Prostate gland (tissue), 2 donors: ENCODE results near the gene TFCP2. TPM values are rescaled to one million over a fixed set of nuclear protein-coding genes. Genes with fewer than 3 reads are reported as not detected.

ENCODE experiments used
- DNase-seq: peaks from one replicate; pipeline ENCODE4 v3.0.0-alpha.2; 2019; ENCODE audit warnings: low spot score
- H3K27ac ChIP-seq, 2 donors: fragments of 200-600 bp; sonication (generic); 2 replicates each; pipeline ENCODE4 v1.5.1; 2017 to 2019
- H3K27me3 ChIP-seq: fragments of 200-600 bp; sonication (generic); replicated peaks from 2 replicates; pipeline ENCODE4 v1.5.1; 2019; ENCODE audit not compliant: insufficient read depth
- H3K36me3 ChIP-seq, 2 donors: fragments of 200-600 bp; sonication (generic); 1 replicate in 1 of 2; 2 replicates in 1 of 2; pipeline versions ENCODE4 v1.5.1 to v1.8.1; 2017 to 2019
- H3K4me1 ChIP-seq: fragments of 200-600 bp; sonication (generic); replicated peaks from 2 replicates; pipeline ENCODE4 v1.5.1; 2019
- H3K4me3 ChIP-seq, 2 donors: fragments of 200-600 bp; sonication (generic); 2 replicates each; pipeline ENCODE4 v1.5.1; 2017 to 2019
- H3K9me3 ChIP-seq: fragments of 200-600 bp; sonication (generic); 2 replicates; pipeline ENCODE4 v1.5.1; 2017
- CTCF ChIP-seq, 4 experiments: fragments of 200-600 bp in 2 of 4; fragments of 450-650 bp in 2 of 4; sonication (generic) in 2 of 4; IDR thresholded peaks; 1 replicate in 3 of 4; 2 replicates in 1 of 4; pipeline ENCODE4 v1.5.1; 2016 to 2019; ENCODE audit warnings: antibody characterized with exemption in 4 of 4, mild to moderate bottlenecking in 2 of 4, moderate library complexity in 2 of 4
- POLR2A ChIP-seq: fragments of 450-650 bp; IDR thresholded peaks from one replicate; pipeline ENCODE4 v1.6.1; 2016; ENCODE audit warnings: antibody characterized with exemption, mild to moderate bottlenecking
- POLR2AphosphoS5 ChIP-seq: sonication (generic); formaldehyde crosslinking; IDR thresholded peaks from one replicate; pipeline ENCODE4 v1.6.1; 2017; ENCODE audit warnings: antibody characterized with exemption
- WGBS: methylation state at CpG from one replicate; pipeline ENCODE4 v1.1.5; 2018; 5-methylcytosine and 5-hydroxymethylcytosine counted together
- intact Hi-C: fragments of 100-400 bp; cut with DNase I; formaldehyde crosslinking; loops from one replicate; pipeline ENCODE4 v1.14.2; 2022
- total RNA-seq, 2 donors: library from RNA; depleted of rRNA; stranded (reverse); fragments of >200 nt; gene quantifications; one replicate each; pipeline ENCODE4 v1.1.0, GENCODE V29; 2016

TFCP2 gene
- total RNA-seq, 2 donors from 2014 or later, result 11.5 to 21.0 TPM

GRCh38 chr12:51126297-51126696 lies 46.6 kb downstream of the TFCP2 start:
- no peaks in the 10 kb centered on the region for H3K36me3 ChIP-seq
- 88% methylated on average over 2 of the region's 2 CpGs for WGBS
- H3K9me3 ChIP-seq, result no peaks in the 10 kb centered on the region
- H3K4me3 ChIP-seq, result no peak overlapping the region
- H3K27ac ChIP-seq, result no peak overlapping the region
- no peaks in the 10 kb centered on the region for H3K4me1 ChIP-seq
- no peak for DNase-seq
- intact Hi-C loops, result no loop called here
- TF ChIP-seq CTCF (IDR thresholded peaks at IDR 0.05) (no peak), POLR2AphosphoS5 (no peak), POLR2A (no peak)
- no peaks in the 10 kb centered on the region for H3K27me3 ChIP-seq

GRCh38 chr12:51124504-51124903 lies 48.4 kb downstream of the TFCP2 start:
- Histone ChIP-seq H3K27me3 (no peaks in the 10 kb centered on the region), H3K27ac (no peak overlapping the region), H3K4me1 (no peaks in the 10 kb centered on the region), H3K36me3 (no peaks in the 10 kb centered on the region), H3K4me3 (no peak overlapping the region), H3K9me3 (no peaks in the 10 kb centered on the region)
- intact Hi-C loops, result no loop called here
- DNase-seq, result no peak
- no peak for TF ChIP-seq POLR2A
- TF ChIP-seq CTCF (IDR thresholded peaks at IDR 0.05), result no peak
- TF ChIP-seq POLR2AphosphoS5, result no peak
- WGBS, result 96% methylated on average over 14 of the region's 14 CpGs

GRCh38 chr12:51122844-51123243 lies 50.1 kb downstream of the TFCP2 start:
- DNase-seq, result no peak
- Histone ChIP-seq H3K4me3 (no peak overlapping the region), H3K27me3 (no peaks in the 10 kb centered on the region), H3K36me3 (no peaks in the 10 kb centered on the region), H3K9me3 (no peaks in the 10 kb centered on the region), H3K27ac (no peak overlapping the region), H3K4me1 (no peaks in the 10 kb centered on the region)
- intact Hi-C loops, result no loop called here
- TF ChIP-seq POLR2AphosphoS5, result no peak
- TF ChIP-seq POLR2A, result no peak
- no peak for TF ChIP-seq CTCF (IDR thresholded peaks at IDR 0.05)

- DNase-seq, result no peak
- Histone ChIP-seq H3K36me3 (no peaks in the 10 kb centered on the region), H3K9me3 (no peaks in the 10 kb centered on the region), H3K4me3 (no peak overlapping the region), H3K27me3 (no peaks in the 10 kb centered on the region), H3K27ac (no peak overlapping the region), H3K4me1 (no peaks in the 10 kb centered on the region)
- intact Hi-C loops, result no loop called here
- no peak for TF ChIP-seq POLR2A
- no peak for TF ChIP-seq CTCF (IDR thresholded peaks at IDR 0.05)
- TF ChIP-seq POLR2AphosphoS5, result no peak
- WGBS, result 80% methylated on average over 3 of the region's 3 CpGs
Observed at GRCh38 chr12:51118706-51119105, 54.2 kb downstream of the TFCP2 start.

- Histone ChIP-seq H3K4me3 (no peak overlapping the region), H3K27ac (no peak overlapping the region), H3K9me3 (no peaks in the 10 kb centered on the region), H3K27me3 (no peaks in the 10 kb centered on the region), H3K36me3 (no peaks in the 10 kb centered on the region), H3K4me1 (no peaks in the 10 kb centered on the region)
- DNase-seq, result no peak
- no peak for TF ChIP-seq POLR2A
- TF ChIP-seq POLR2AphosphoS5, result no peak
- TF ChIP-seq CTCF (IDR thresholded peaks at IDR 0.05), result no peak
- intact Hi-C loops, result no loop called here
Observed at GRCh38 chr12:51115533-51115932, 57.4 kb downstream of the TFCP2 start.
